A549 (cell line): Measurements from ENCODE around the gene CFAP97. TPM values are rescaled to one million over a fixed set of nuclear protein-coding genes. Genes with fewer than 3 reads are reported as not detected.

ENCODE experiments used
- ATAC-seq, 2 experiments: fragments of 200-7000 bp in 1 of 2; fragments of >200 bp in 1 of 2; cut with Nextera tagmentation in 1 of 2; cut with Tn5 transposase in 1 of 2; 3 replicates each; pipeline versions ENCODE4 v1.8.0 to v1.9.1; 2018 to 2020; ENCODE audit warnings: mild to moderate bottlenecking in 1 of 2, moderate library complexity in 1 of 2
- CTCF ChIA-PET: fragments of 300-600 bp; sonication (Branson Sonifier 250); formaldehyde crosslinking; extraction: SDS; loops from one replicate; lab custom pipeline; 2021; ENCODE audit warnings: antibody characterized with exemption, inconsistent platforms; lab: Yijun Ruan, JAX
- POLR2A ChIA-PET: fragments of 350-600 bp; formaldehyde crosslinking; extraction: SDS; loops from one replicate; lab custom pipeline; 2021; ENCODE audit warnings: antibody characterized with exemption, inconsistent platforms; lab: Yijun Ruan, JAX
- DNase-seq, 2 experiments: peaks; one replicate each; pipeline versions ENCODE4 v3.0.0 to v3.0.0-alpha.2; 2011 to 2016; ENCODE audit warnings: low read depth in 1 of 2, low spot score in 1 of 2
- FAIRE-seq: peaks from 2 replicates; lab custom pipeline; 2011; peaks lifted over from hg19 to GRCh38; lab: Jason Lieb, UNC
- H3K27ac ChIP-seq, 2 experiments: fragments of >200 bp; sonication (Bioruptor Twin); formaldehyde crosslinking; 3 replicates each; pipeline ENCODE4 v1.5.1; 2016 to 2017
- H3K4me1 ChIP-seq: fragments of >200 bp; sonication (Bioruptor Twin); formaldehyde crosslinking; 3 replicates; pipeline ENCODE4 v1.6.1; 2016
- H3K4me2 ChIP-seq: fragments of >200 bp; sonication (Bioruptor Twin); formaldehyde crosslinking; 3 replicates; pipeline ENCODE4 v1.6.1; 2016
- H3K4me3 ChIP-seq: fragments of >200 bp; sonication (Bioruptor Twin); formaldehyde crosslinking; 3 replicates; pipeline ENCODE4 v1.5.1; 2016
- H3K9me3 ChIP-seq: fragments of >200 bp; sonication (Bioruptor Twin); formaldehyde crosslinking; 3 replicates; pipeline ENCODE4 v1.6.1; 2016
- ATOH8 ChIP-seq: fragments of 250-450 bp; sonication (Bioruptor Pico); IDR thresholded peaks from 2 replicates; pipeline ENCODE4 v1.5.0; 2020; ENCODE audit warnings: low read depth, mild to moderate bottlenecking, moderate library complexity
- CBX2 ChIP-seq: fragments of 200-600 bp; sonication (generic); IDR thresholded peaks from 2 replicates; pipeline ENCODE4 v1.6.1; 2016; ENCODE audit warnings: low read depth, mild to moderate bottlenecking, borderline replicate concordance
- CBX8 ChIP-seq: fragments of 200-600 bp; sonication (generic); IDR thresholded peaks from 2 replicates; pipeline ENCODE4 v1.6.1; 2016
- CEBPB ChIP-seq, 2 experiments: fragments of >200 bp in 1 of 2; sonication (Bioruptor Twin) in 1 of 2; formaldehyde crosslinking in 1 of 2; IDR thresholded peaks; 2 replicates each; pipeline ENCODE4 v1.6.1; 2012 to 2016
- CTCF ChIP-seq: fragments of >200 bp; sonication (Bioruptor Twin); formaldehyde crosslinking; IDR thresholded peaks from 3 replicates; pipeline ENCODE4 v1.5.1; 2016
- EHMT2 ChIP-seq: fragments of 200-600 bp; sonication (generic); IDR thresholded peaks from 2 replicates; pipeline ENCODE4 v1.6.1; 2016; ENCODE audit warnings: antibody characterized with exemption, low read depth, mild to moderate bottlenecking, moderate library complexity
- ELK1 ChIP-seq: fragments of 150-350 bp; IDR thresholded peaks from 2 replicates; pipeline ENCODE4 v1.6.1; 2014; ENCODE audit warnings: low read depth, mild to moderate bottlenecking, low read length
- FOSB ChIP-seq: fragments of 250-450 bp; sonication (Bioruptor Pico); IDR thresholded peaks from 2 replicates; pipeline ENCODE4 v1.5.0; 2020; ENCODE audit warnings: mild to moderate bottlenecking, moderate library complexity
- GATA3 ChIP-seq: IDR thresholded peaks from 2 replicates; pipeline ENCODE4 v1.6.1; 2012; ENCODE audit warnings: borderline replicate concordance
- HES2 ChIP-seq: fragments of >200 bp; sonication (Bioruptor Twin); formaldehyde crosslinking; IDR thresholded peaks from 2 replicates; pipeline ENCODE4 v1.6.1; 2016
- HEYL ChIP-seq: fragments of 250-450 bp; sonication (Bioruptor Pico); IDR thresholded peaks from 2 replicates; pipeline ENCODE4 v1.8.0; 2021; ENCODE audit warnings: mild to moderate bottlenecking, moderate library complexity
- HOXA7 ChIP-seq: fragments of 250-450 bp; sonication (Bioruptor Pico); IDR thresholded peaks from 2 replicates; pipeline ENCODE4 v1.5.0; 2020; ENCODE audit warnings: mild to moderate bottlenecking, moderate library complexity
- KDM1A ChIP-seq: fragments of 200-600 bp; sonication (generic); IDR thresholded peaks from 2 replicates; pipeline ENCODE4 v1.6.1; 2016; ENCODE audit warnings: low read depth, mild to moderate bottlenecking
- MYC ChIP-seq: IDR thresholded peaks from 2 replicates; pipeline ENCODE4 v1.6.1; 2012; ENCODE audit warnings: mild to moderate bottlenecking, inconsistent platforms, low read length, improper control_type of control experiment, borderline replicate concordance
- NFE2L2 ChIP-seq: fragments of 150-350 bp; conservative IDR thresholded peaks from 2 replicates; pipeline ENCODE4 v1.6.1; 2014; ENCODE audit warnings: low read length
- PBX3 ChIP-seq: IDR thresholded peaks from 2 replicates; pipeline ENCODE4 v1.6.1; 2012
- POLR2AphosphoS2 ChIP-seq: conservative IDR thresholded peaks from 2 replicates; pipeline ENCODE4 v1.6.1; 2012; ENCODE audit warnings: low read length, improper control_type of control experiment, inconsistent platforms
- RAD21 ChIP-seq, 2 experiments: fragments of >200 bp in 1 of 2; sonication (Bioruptor Twin) in 1 of 2; formaldehyde crosslinking in 1 of 2; IDR thresholded peaks in 1 of 2; conservative IDR thresholded peaks in 1 of 2; 2 replicates in 1 of 2; 3 replicates in 1 of 2; pipeline ENCODE4 v1.6.1; 2012 to 2018; ENCODE audit warnings: inconsistent platforms in 1 of 2
- REST ChIP-seq: fragments of 200-600 bp; sonication (generic); IDR thresholded peaks from 2 replicates; pipeline ENCODE4 v1.6.1; 2016; ENCODE audit warnings: antibody characterized with exemption, mild to moderate bottlenecking, moderate library complexity
- RNF2 ChIP-seq: fragments of 200-600 bp; sonication (generic); IDR thresholded peaks from 2 replicates; pipeline ENCODE4 v1.6.1; 2016; ENCODE audit warnings: low read depth, mild to moderate bottlenecking, antibody characterized with exemption, moderate library complexity, borderline replicate concordance
- SREBF2 ChIP-seq: fragments of 450-650 bp; IDR thresholded peaks from 2 replicates; pipeline ENCODE4 v1.6.1; 2014; ENCODE audit warnings: mild to moderate bottlenecking, moderate library complexity
- USF2 ChIP-seq: fragments of 450-650 bp; IDR thresholded peaks from 2 replicates; pipeline ENCODE4 v1.6.1; 2014; ENCODE audit warnings: antibody characterized with exemption
- ZFP36 ChIP-seq: fragments of 450-650 bp; IDR thresholded peaks from 2 replicates; pipeline ENCODE4 v1.6.1; 2014; ENCODE audit warnings: borderline replicate concordance; ENCODE audit not compliant: partially characterized antibody
- ZNF302 ChIP-seq: fragments of 250-450 bp; sonication (Bioruptor Pico); IDR thresholded peaks from 2 replicates; pipeline ENCODE4 v1.9.0; 2021; ENCODE audit warnings: inconsistent platforms, mild to moderate bottlenecking, moderate library complexity
- WGBS: methylation state at CpG from one replicate; pipeline ENCODE4 v1.1.6; 2017; ENCODE audit errors: missing lambda C conversion rate; 5-methylcytosine and 5-hydroxymethylcytosine counted together
- polyA plus RNA-seq, 4 experiments: library from polyadenylated mRNA; depleted of rRNA in 3 of 4; stranded (reverse); fragments of >200 nt; fragmentation: RNase III in 1 of 4; extraction: RNeasy Plus Mini Kit Qiagen cat#74134 plus additional on column Dnase treatment in 1 of 4; gene quantifications; 2 replicates in 3 of 4; 3 replicates in 1 of 4; pipeline ENCODE4 v1.2.3, GENCODE V29; 2011 to 2017

CFAP97 gene
- polyA plus RNA-seq, 2 of the 4 experiments (the other 2 are of a cell fraction): 15.8 to 48.2 TPM

GRCh38 chr4:185190306-185190856 lies 13.4 kb downstream of the CFAP97 start:
- TF ChIP-seq EHMT2: no peak
- no peak for TF ChIP-seq PBX3
- no peak for TF ChIP-seq ATOH8 (CRISPR knock-in tag)
- TF ChIP-seq RNF2: no peak
- TF ChIP-seq HES2: no peak
- TF ChIP-seq HEYL (CRISPR knock-in tag): no peak
- TF ChIP-seq NFE2L2: no peak
- no peak for TF ChIP-seq REST
- TF ChIP-seq GATA3: no peak
- no peak for TF ChIP-seq MYC
- TF ChIP-seq ELK1: no peak
- TF ChIP-seq CBX2: no peak
- TF ChIP-seq USF2: no peak
- TF ChIP-seq RAD21 (conservative IDR thresholded peaks at IDR 0.05 in 1 of 2, IDR thresholded peaks at IDR 0.05 in 1 of 2): no peak
- no peak for TF ChIP-seq CBX8
- ATAC-seq: no peak
- FAIRE-seq: no peak

GRCh38 chr4:185189606-185190305 lies 14.0 kb downstream of the CFAP97 start:
- ATAC-seq (no peak), DNase-seq (no peak), FAIRE-seq (no peak)
- H3K4me1 ChIP-seq: no peaks in the 10 kb centered on the region
- no peak overlapping the region for H3K4me3 ChIP-seq
- no peak overlapping the region for H3K4me2 ChIP-seq
- CTCF ChIA-PET: no interaction called here
- WGBS: 81% methylated on average over 4 of the region's 4 CpGs
- H3K27ac ChIP-seq: no peak overlapping the region
- H3K9me3 ChIP-seq: no peaks in the 10 kb centered on the region
- POLR2A ChIA-PET: no interaction called here
- TF ChIP-seq HOXA7 (CRISPR knock-in tag): no peak
- TF ChIP-seq ZFP36: no peak
- TF ChIP-seq ATOH8 (CRISPR knock-in tag): no peak
- no peak for TF ChIP-seq FOSB (CRISPR knock-in tag)
- no peak for TF ChIP-seq SREBF2
- no peak for TF ChIP-seq KDM1A
- TF ChIP-seq RNF2: no peak
- TF ChIP-seq ZNF302 (CRISPR knock-in tag): no peak
- no peak for TF ChIP-seq EHMT2
- no peak for TF ChIP-seq POLR2AphosphoS2
- no peak for TF ChIP-seq CEBPB (IDR thresholded peaks at IDR 0.05)
- TF ChIP-seq CTCF: no peak

More at GRCh38 chr4:185190306-185190856, 13.4 kb downstream of the CFAP97 start:
- Histone ChIP-seq H3K4me2 (no peak overlapping the region), H3K27ac (no peak overlapping the region), H3K4me1 (peaks cover 4% of the 10 kb centered on the region; the same call in 2 of the 3 replicates), H3K9me3 (no peaks in the 10 kb centered on the region), H3K4me3 (no peak overlapping the region)
- DNase-seq: no peak
- CTCF ChIA-PET: interaction anchor here (0.6 kb wide), 1 partner anchor 19 kb away, joined by 3 read pairs; the partner anchor contains the start of gene SNX25
- 87% methylated on average over 6 of the region's 6 CpGs for WGBS
- POLR2A ChIA-PET: no interaction called here
